ENCODE results near the gene ANTXR1. TPM values are rescaled to one million over a fixed set of nuclear protein-coding genes. Genes with fewer than 3 reads are reported as not detected.

ANTXR1 gene
- total and polyA plus RNA-seq, 4 experiments from 2014 or later: 0.58 TPM; not detected in 3

DNA sequence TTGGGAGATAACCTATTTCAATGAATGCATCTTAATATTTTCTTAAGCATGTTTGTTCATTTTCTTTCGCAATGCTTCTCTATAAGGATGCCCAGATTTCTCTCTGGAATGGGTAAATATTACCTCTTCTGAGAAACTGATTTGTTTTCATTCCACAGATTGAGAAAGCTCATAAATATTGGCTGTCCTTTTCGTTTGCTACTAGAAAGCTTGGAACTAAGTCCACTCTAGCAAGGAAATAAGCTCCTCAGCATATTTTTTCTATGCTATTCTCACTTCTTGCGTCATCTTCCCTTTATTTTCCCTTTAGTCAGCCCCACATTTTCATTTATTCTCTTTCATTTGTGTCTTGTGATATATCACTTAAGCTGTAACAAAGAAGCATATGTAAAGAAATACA is 76.3 kb downstream of the ANTXR1 start:
- Histone ChIP-seq H3K27me3 (ENCODE audit: insufficient read depth, low read length) (no peaks in the 10 kb centered on the region), H3K36me3 (ENCODE audit: insufficient read depth, low read length) (no peaks in the 10 kb centered on the region), H3K27ac (ENCODE audit: low read depth, low read length) (no peak overlapping the region), H3K4me3 (ENCODE audit: low read length in 2 of 2) (no peak overlapping the region), H3K4me1 (ENCODE audit: insufficient read depth, low read length) (no peaks in the 10 kb centered on the region), H3K9me3 (ENCODE audit: control insufficient read depth in 1 of 2, low read length in 2 of 2) (no peaks in the 10 kb centered on the region)
- ChIA-PET POLR2A (ENCODE audit: partially characterized antibody) (no interaction called here), CTCF (ENCODE audit: partially characterized antibody) (no interaction called here)
- no peak overlapping the region for H3K27ac Mint-ChIP-seq
- no peak overlapping the region for H3K4me3 Mint-ChIP-seq
- H3K27me3 Mint-ChIP-seq: peaks cover 32% of the 10 kb centered on the region in 2 donors
- no peaks in the 10 kb centered on the region for H3K36me3 Mint-ChIP-seq
- intact Hi-C loops (cut with micrococcal nuclease): no loop called here
- H3K4me1 Mint-ChIP-seq: no peaks in the 10 kb centered on the region
- no peak for DNase-seq
- H3K9me3 Mint-ChIP-seq: no peaks in the 10 kb centered on the region

DNA sequence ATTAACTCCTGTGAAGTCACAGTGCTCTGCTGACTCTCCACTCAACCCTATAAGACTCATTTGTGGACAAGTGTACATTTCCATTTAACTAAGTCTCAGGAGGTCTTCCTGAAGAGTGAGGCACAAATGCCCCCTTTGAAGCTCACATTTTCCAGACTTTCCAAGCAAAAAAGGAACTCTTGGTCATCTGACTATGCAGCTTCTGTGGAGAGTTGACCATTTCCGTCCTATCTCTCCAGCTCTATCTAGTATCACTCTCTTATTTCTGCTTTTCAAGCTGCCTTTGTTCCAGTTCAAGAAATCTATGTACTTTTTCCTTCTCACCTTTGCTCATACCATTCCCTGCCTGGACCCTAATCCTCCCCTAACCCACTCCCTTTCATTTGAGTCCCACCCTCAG is 77.0 kb downstream of the ANTXR1 start:
- Histone ChIP-seq H3K36me3 (ENCODE audit: insufficient read depth, low read length) (no peaks in the 10 kb centered on the region), H3K27me3 (ENCODE audit: insufficient read depth, low read length) (no peaks in the 10 kb centered on the region), H3K4me1 (ENCODE audit: insufficient read depth, low read length) (no peaks in the 10 kb centered on the region), H3K27ac (ENCODE audit: low read depth, low read length) (no peak overlapping the region), H3K4me3 (ENCODE audit: low read length in 2 of 2) (no peak overlapping the region), H3K9me3 (ENCODE audit: control insufficient read depth in 1 of 2, low read length in 2 of 2) (no peaks in the 10 kb centered on the region)
- peaks cover 31 to 32% of the 10 kb centered on the region in 2 donors for H3K27me3 Mint-ChIP-seq
- no peaks in the 10 kb centered on the region for H3K36me3 Mint-ChIP-seq
- H3K9me3 Mint-ChIP-seq: no peaks in the 10 kb centered on the region
- no peaks in the 10 kb centered on the region for H3K4me1 Mint-ChIP-seq
- ChIA-PET CTCF (ENCODE audit: partially characterized antibody) (no interaction called here), POLR2A (ENCODE audit: partially characterized antibody) (no interaction called here)
- DNase-seq: no peak
- no peak overlapping the region for H3K27ac Mint-ChIP-seq
- intact Hi-C loops (cut with micrococcal nuclease): no loop called here
- H3K4me3 Mint-ChIP-seq: no peak overlapping the region

DNA sequence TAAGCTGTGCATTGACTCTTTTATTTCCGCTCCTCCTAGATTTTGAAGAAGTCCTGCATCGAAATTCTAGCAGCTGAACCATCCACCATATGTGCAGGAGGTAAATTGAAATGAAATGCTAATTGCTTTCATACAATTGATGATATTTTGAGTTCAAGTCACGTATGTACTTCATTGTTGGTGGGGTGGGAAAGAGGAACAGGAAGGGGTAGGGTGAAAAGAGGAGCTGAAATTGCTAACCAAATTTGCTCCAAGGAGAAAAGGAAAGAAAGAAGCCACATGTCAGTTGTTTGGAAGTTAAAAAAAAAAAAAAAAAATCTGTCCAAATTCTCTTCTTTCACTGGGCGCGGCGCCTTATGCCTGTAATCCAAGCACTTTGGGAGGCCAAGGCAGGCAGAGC is 77.8 kb downstream of the ANTXR1 start:
- CTCF ChIA-PET (ENCODE audit: partially characterized antibody): no interaction called here
- Mint-ChIP-seq H3K27me3 (peaks cover 31 to 32% of the 10 kb centered on the region in 2 donors), H3K27ac (no peak overlapping the region)

DNA sequence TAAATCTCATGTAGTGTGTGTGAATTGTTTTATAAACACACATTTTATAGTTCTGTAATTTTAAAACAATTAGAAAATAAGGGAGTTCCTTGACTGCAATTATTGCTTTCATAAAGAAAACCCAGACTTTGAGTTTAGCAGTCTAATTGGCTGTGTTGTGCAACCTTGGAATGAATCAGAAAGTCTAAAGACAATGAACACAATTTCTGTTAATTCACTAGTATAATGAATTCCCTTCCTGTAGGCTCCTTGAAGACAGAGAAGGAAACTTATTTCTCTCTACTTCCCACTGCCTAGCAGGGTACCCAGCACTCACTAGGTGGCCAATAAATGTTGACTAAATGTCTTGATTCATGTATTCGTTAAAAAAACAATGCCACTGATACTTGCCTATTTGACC is 79.9 kb downstream of the ANTXR1 start:
- Histone ChIP-seq H3K27me3 (ENCODE audit: insufficient read depth, low read length) (no peaks in the 10 kb centered on the region), H3K36me3 (ENCODE audit: insufficient read depth, low read length) (no peaks in the 10 kb centered on the region), H3K9me3 (ENCODE audit: control insufficient read depth in 1 of 2, low read length in 2 of 2) (no peaks in the 10 kb centered on the region), H3K27ac (ENCODE audit: low read depth, low read length) (no peak overlapping the region), H3K4me3 (ENCODE audit: low read length in 2 of 2) (no peak overlapping the region), H3K4me1 (ENCODE audit: insufficient read depth, low read length) (no peaks in the 10 kb centered on the region)
- Mint-ChIP-seq H3K36me3 (no peaks in the 10 kb centered on the region), H3K27me3 (peaks cover 24 to 26% of the 10 kb centered on the region in 2 donors), H3K9me3 (no peaks in the 10 kb centered on the region), H3K27ac (no peak overlapping the region), H3K4me1 (no peaks in the 10 kb centered on the region), H3K4me3 (no peak overlapping the region)
- CTCF ChIA-PET (ENCODE audit: partially characterized antibody): no interaction called here
- DNase-seq: no peak
- POLR2A ChIA-PET (ENCODE audit: partially characterized antibody): no interaction called here
- intact Hi-C loops (cut with micrococcal nuclease): no loop called here

More for the DNA sequence above, 77.8 kb downstream of the ANTXR1 start:
- Mint-ChIP-seq H3K4me1 (no peaks in the 10 kb centered on the region), H3K4me3 (no peak overlapping the region), H3K36me3 (no peaks in the 10 kb centered on the region), H3K9me3 (no peaks in the 10 kb centered on the region)
- DNase-seq: no peak
- POLR2A ChIA-PET (ENCODE audit: partially characterized antibody): no interaction called here
- Histone ChIP-seq H3K4me3 (ENCODE audit: low read length in 2 of 2) (no peak overlapping the region), H3K4me1 (ENCODE audit: insufficient read depth, low read length) (no peaks in the 10 kb centered on the region), H3K27me3 (ENCODE audit: insufficient read depth, low read length) (no peaks in the 10 kb centered on the region), H3K27ac (ENCODE audit: low read depth, low read length) (no peak overlapping the region), H3K9me3 (ENCODE audit: control insufficient read depth in 1 of 2, low read length in 2 of 2) (no peaks in the 10 kb centered on the region), H3K36me3 (ENCODE audit: insufficient read depth, low read length) (no peaks in the 10 kb centered on the region)
- intact Hi-C loops (cut with micrococcal nuclease): no loop called here

DNA sequence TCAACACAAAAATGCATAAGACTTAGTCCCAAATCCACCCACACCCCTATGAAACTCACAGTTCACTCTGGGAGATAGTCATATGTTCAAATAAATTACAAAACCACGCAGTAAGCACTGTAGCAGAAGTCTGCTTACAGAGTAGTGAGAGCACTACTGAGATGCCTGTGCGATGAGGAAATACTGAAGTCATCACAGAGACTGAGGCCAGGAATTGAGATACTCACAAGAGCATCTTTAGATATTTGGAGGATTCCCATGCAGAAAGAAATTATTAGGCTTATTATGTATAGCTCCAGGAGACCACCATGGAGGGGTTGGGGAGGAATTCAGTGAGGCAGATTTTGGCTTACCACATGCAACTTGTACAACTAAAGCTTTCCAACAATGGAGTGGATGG is 82.3 kb downstream of the ANTXR1 start:
- H3K9me3 Mint-ChIP-seq: no peaks in the 10 kb centered on the region
- Histone ChIP-seq H3K9me3 (ENCODE audit: control insufficient read depth in 1 of 2, low read length in 2 of 2) (no peaks in the 10 kb centered on the region), H3K27ac (ENCODE audit: low read depth, low read length) (no peak overlapping the region), H3K36me3 (ENCODE audit: insufficient read depth, low read length) (no peaks in the 10 kb centered on the region), H3K4me3 (ENCODE audit: low read length in 2 of 2) (no peak overlapping the region), H3K4me1 (ENCODE audit: insufficient read depth, low read length) (no peaks in the 10 kb centered on the region), H3K27me3 (ENCODE audit: insufficient read depth, low read length) (no peaks in the 10 kb centered on the region)
- peak overlapping the region in 1 of 7 donors; percentile 14 for H3K27ac Mint-ChIP-seq
- POLR2A ChIA-PET (ENCODE audit: partially characterized antibody): no interaction called here
- H3K27me3 Mint-ChIP-seq: peaks cover 13 to 17% of the 10 kb centered on the region in 2 donors
- no peak overlapping the region for H3K4me3 Mint-ChIP-seq
- no peak for DNase-seq
- CTCF ChIA-PET (ENCODE audit: partially characterized antibody): no interaction called here
- intact Hi-C loops (cut with micrococcal nuclease): no loop called here
- no peaks in the 10 kb centered on the region for H3K4me1 Mint-ChIP-seq
- no peaks in the 10 kb centered on the region for H3K36me3 Mint-ChIP-seq

DNA sequence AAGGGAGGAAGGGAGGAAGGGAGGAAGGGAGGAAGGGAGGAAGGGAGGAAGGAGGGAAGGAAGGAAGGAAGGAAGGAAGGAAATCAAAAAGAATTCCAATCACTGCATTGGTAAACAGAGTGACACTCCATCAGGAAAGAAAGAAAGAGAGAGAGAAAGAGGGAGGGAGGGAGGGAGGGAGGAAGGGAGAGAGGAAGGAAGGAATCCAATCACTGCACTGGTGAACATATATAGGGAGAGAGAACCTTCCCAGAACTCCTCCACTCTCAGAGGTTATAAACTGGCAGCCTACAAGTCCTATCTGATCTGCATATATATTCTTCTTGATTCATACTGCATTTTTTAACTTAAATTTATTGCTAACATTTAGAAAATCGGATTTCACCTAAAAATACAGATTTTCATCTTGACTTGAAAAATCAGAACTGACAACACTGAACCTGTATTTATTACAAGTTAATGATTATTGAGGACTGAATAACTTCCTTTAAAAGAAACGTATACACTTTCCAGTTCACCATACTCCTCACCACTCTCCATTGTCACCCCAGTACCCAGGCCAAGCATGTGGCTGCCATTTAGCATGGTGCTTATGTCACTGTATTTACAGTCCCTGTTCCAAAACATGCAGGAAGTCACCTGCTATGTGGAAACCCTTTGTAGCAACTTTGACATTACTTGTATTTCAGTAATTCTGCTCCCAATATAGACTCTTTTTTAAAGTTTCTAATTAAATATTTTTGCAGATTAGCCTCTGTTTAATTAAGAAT is 83.5 kb downstream of the ANTXR1 start:
- Histone ChIP-seq H3K27ac (ENCODE audit: low read depth, low read length) (no peak overlapping the region), H3K9me3 (ENCODE audit: control insufficient read depth in 1 of 2, low read length in 2 of 2) (no peaks in the 10 kb centered on the region), H3K27me3 (ENCODE audit: insufficient read depth, low read length) (no peaks in the 10 kb centered on the region), H3K4me1 (ENCODE audit: insufficient read depth, low read length) (no peaks in the 10 kb centered on the region), H3K36me3 (ENCODE audit: insufficient read depth, low read length) (no peaks in the 10 kb centered on the region), H3K4me3 (ENCODE audit: low read length in 2 of 2) (no peak overlapping the region)
- ChIA-PET POLR2A (ENCODE audit: partially characterized antibody) (no interaction called here), CTCF (ENCODE audit: partially characterized antibody) (no interaction called here)
- H3K36me3 Mint-ChIP-seq: no peaks in the 10 kb centered on the region
- H3K4me1 Mint-ChIP-seq: no peaks in the 10 kb centered on the region
- H3K27me3 Mint-ChIP-seq: peaks cover 11 to 14% of the 10 kb centered on the region in 2 donors
- intact Hi-C loops (cut with micrococcal nuclease): no loop called here
- no peak overlapping the region for H3K4me3 Mint-ChIP-seq
- H3K9me3 Mint-ChIP-seq: no peaks in the 10 kb centered on the region
- no peak for DNase-seq
- H3K27ac Mint-ChIP-seq: no peak overlapping the region

DNA sequence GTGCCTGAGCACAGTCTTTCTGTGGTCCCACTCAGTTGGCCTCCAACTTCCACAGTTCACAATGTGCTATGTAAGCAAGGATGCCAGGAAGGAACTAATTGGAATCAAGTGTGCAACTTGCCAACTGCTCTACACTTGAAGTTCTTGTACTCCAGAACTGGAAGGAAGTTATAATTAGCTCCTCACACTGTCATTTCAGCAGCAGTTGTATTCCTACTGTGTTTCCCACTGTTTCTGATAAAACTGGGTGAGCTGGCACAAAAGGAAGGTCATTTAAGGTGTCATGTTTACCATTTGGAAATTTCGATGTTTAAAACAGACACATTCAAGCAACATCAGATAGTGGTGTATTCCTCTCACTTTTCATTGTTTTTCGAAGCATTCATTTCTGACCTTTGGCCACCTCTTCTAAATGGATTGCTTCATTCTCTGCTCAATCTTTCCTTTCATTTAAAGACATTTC is 84.2 kb downstream of the ANTXR1 start:
- POLR2A ChIA-PET (ENCODE audit: partially characterized antibody): no interaction called here
- intact Hi-C loops (cut with micrococcal nuclease): no loop called here
- Histone ChIP-seq H3K27me3 (ENCODE audit: insufficient read depth, low read length) (no peaks in the 10 kb centered on the region), H3K4me1 (ENCODE audit: insufficient read depth, low read length) (no peaks in the 10 kb centered on the region), H3K27ac (ENCODE audit: low read depth, low read length) (no peak overlapping the region), H3K9me3 (ENCODE audit: control insufficient read depth in 1 of 2, low read length in 2 of 2) (no peaks in the 10 kb centered on the region), H3K36me3 (ENCODE audit: insufficient read depth, low read length) (no peaks in the 10 kb centered on the region), H3K4me3 (ENCODE audit: low read length in 2 of 2) (no peak overlapping the region)
- Mint-ChIP-seq H3K9me3 (no peaks in the 10 kb centered on the region), H3K4me3 (no peak overlapping the region), H3K4me1 (no peaks in the 10 kb centered on the region), H3K27me3 (peaks cover 11% of the 10 kb centered on the region in 2 donors), H3K27ac (no peak overlapping the region), H3K36me3 (no peaks in the 10 kb centered on the region)
- CTCF ChIA-PET (ENCODE audit: partially characterized antibody): interaction anchor here (0.6 kb wide), 1 partner anchor 10 kb away, joined by 3 read pairs; no protein-coding TSS in a partner anchor
- DNase-seq: no peak
